K562 (cell line): ENCODE results near the gene CMBL. TPM values are rescaled to one million over a fixed set of nuclear protein-coding genes. Genes with fewer than 3 reads are reported as not detected.

Experiments
- CBFB ChIP-seq: sonication (generic); formaldehyde crosslinking; IDR thresholded peaks from 2 replicates; pipeline ENCODE4 v1.4.0; 2020; ENCODE audit warnings: mild to moderate bottlenecking, missing genetic modification reagents
- CSDE1 ChIP-seq, 2 experiments: fragments of 450-650 bp; IDR thresholded peaks; 2 replicates each; pipeline ENCODE4 v1.6.1; 2016; ENCODE audit warnings: mild to moderate bottlenecking in 1 of 2
- EWSR1 ChIP-seq: fragments of 450-650 bp; IDR thresholded peaks from 2 replicates; pipeline ENCODE4 v1.6.1; 2018; ENCODE audit warnings: borderline replicate concordance, mild to moderate bottlenecking, low read depth, moderate library complexity; ENCODE audit not compliant: partially characterized antibody
- HOXB6 ChIP-seq: fragments of 250-450 bp; sonication (Bioruptor Pico); IDR thresholded peaks from 2 replicates; pipeline ENCODE4 v1.5.1; 2022; ENCODE audit warnings: mild to moderate bottlenecking, borderline replicate concordance
- IFI16 ChIP-seq: fragments of 250-450 bp; sonication (Bioruptor Pico); IDR thresholded peaks from 2 replicates; pipeline ENCODE4 v2.1.2; 2022; ENCODE audit warnings: mild to moderate bottlenecking, inconsistent platforms
- IRF2 ChIP-seq: sonication (generic); formaldehyde crosslinking; IDR thresholded peaks from 2 replicates; pipeline ENCODE4 v1.8.1; 2022; ENCODE audit warnings: mild to moderate bottlenecking, missing genetic modification reagents
- JUN ChIP-seq, 2 experiments: sonication (generic) in 1 of 2; formaldehyde crosslinking in 1 of 2; IDR thresholded peaks; 2 replicates each; pipeline versions ENCODE4 v1.6.1 to v1.8.0; 2012 to 2022; ENCODE audit warnings: borderline replicate concordance in 2 of 2, mild to moderate bottlenecking in 2 of 2, improper control_type of control experiment in 1 of 2, low read depth in 1 of 2, low read length in 1 of 2, missing genetic modification reagents in 1 of 2
- MECOM ChIP-seq: fragments of 250-450 bp; sonication (Bioruptor Pico); IDR thresholded peaks from 2 replicates; pipeline ENCODE4 v1.8.0; 2022; ENCODE audit warnings: inconsistent platforms
- NCOA1 ChIP-seq: fragments of 450-650 bp; IDR thresholded peaks from 2 replicates; pipeline ENCODE4 v1.6.1; 2016; ENCODE audit warnings: low read depth
- NR2C1 ChIP-seq, 2 experiments: fragments of 450-650 bp; IDR thresholded peaks; 2 replicates each; pipeline ENCODE4 v1.6.1; 2017; ENCODE audit warnings: mild to moderate bottlenecking in 2 of 2, antibody characterized with exemption in 1 of 2, inconsistent platforms in 1 of 2, missing compliant biosample characterization in 1 of 2, missing genetic modification characterization in 1 of 2
- PHB2 ChIP-seq: fragments of 450-650 bp; IDR thresholded peaks from 2 replicates; pipeline ENCODE4 v1.6.1; 2017; ENCODE audit warnings: low read depth
- SMAD1 ChIP-seq: fragments of 150-350 bp; IDR thresholded peaks from 2 replicates; pipeline ENCODE4 v1.6.1; 2014; ENCODE audit warnings: low read length, low read depth; ENCODE audit not compliant: partially characterized antibody
- ZEB2 ChIP-seq: fragments of 450-650 bp; IDR thresholded peaks from 2 replicates; pipeline ENCODE4 v1.6.1; 2016
- ZNF263 ChIP-seq: sonication (generic); formaldehyde crosslinking; IDR thresholded peaks from 2 replicates; pipeline ENCODE4 v1.8.0; 2022; ENCODE audit warnings: mild to moderate bottlenecking, missing genetic modification reagents, borderline replicate concordance
- ZNF445 ChIP-seq: fragments of 250-450 bp; sonication (Bioruptor Pico); IDR thresholded peaks from 2 replicates; pipeline ENCODE4 v1.4.0; 2020; ENCODE audit warnings: low read depth, mild to moderate bottlenecking, moderate library complexity
- ZNF507 ChIP-seq: conservative IDR thresholded peaks from 2 replicates; pipeline ENCODE4 v1.6.1; 2017; ENCODE audit warnings: missing genetic modification characterization, missing compliant biosample characterization
- ZSCAN32 ChIP-seq: fragments of 450-650 bp; formaldehyde crosslinking; IDR thresholded peaks from 2 replicates; pipeline ENCODE4 v1.4.0; 2020; ENCODE audit warnings: mild to moderate bottlenecking, moderate library complexity
- polyA plus RNA-seq, 8 experiments: library from polyadenylated mRNA; depleted of rRNA in 4 of 8; stranded (reverse) in 5 of 8; unstranded in 3 of 8; fragments of >200 nt; fragmentation: Nextera tagmentation in 2 of 8; fragmentation: Illumina TruSeq in 1 of 8; extraction: Ambion mirVana in 2 of 8; extraction: Trizol in 1 of 8; gene quantifications; 2 replicates each; pipeline versions ENCODE4 v1.2.1 to v1.2.3, GENCODE V29; 2011 to 2014; ENCODE audit warnings: inconsistent platforms in 1 of 8, missing spikeins in 1 of 8
- total RNA-seq, 7 experiments: library from RNA; depleted of rRNA in 6 of 7; stranded (reverse); fragments of >200 nt in 6 of 7; fragmentation: Illumina TruSeq in 2 of 7; extraction: Trizol in 2 of 7; gene quantifications; 2 replicates each; pipeline versions ENCODE4 v1.2.1 to v1.2.3, GENCODE V29; 2011 to 2021; ENCODE audit warnings: low replicate concordance in 1 of 7
- TF ChIP-seq, protein P1 (sequence below): sonication (generic); formaldehyde crosslinking; IDR thresholded peaks from 2 replicates; pipeline ENCODE4 v1.8.0; 2023; ENCODE audit warnings: mild to moderate bottlenecking, missing genetic modification reagents
- TF ChIP-seq, protein P2 (sequence below): sonication (generic); formaldehyde crosslinking; IDR thresholded peaks from 2 replicates; pipeline ENCODE4 v1.8.1; 2023; ENCODE audit warnings: mild to moderate bottlenecking, missing genetic modification reagents
- TF ChIP-seq, protein P3 (sequence below): fragments of 250-450 bp; sonication (Bioruptor Pico); IDR thresholded peaks from 2 replicates; pipeline ENCODE4 v1.8.0; 2021; ENCODE audit warnings: mild to moderate bottlenecking, moderate library complexity
- TF ChIP-seq, protein P4 (sequence below): fragments of 250-450 bp; sonication (Bioruptor Pico); IDR thresholded peaks from 2 replicates; pipeline ENCODE4 v1.9.0; 2021; ENCODE audit warnings: mild to moderate bottlenecking, inconsistent platforms

CMBL gene
- total and polyA plus RNA-seq, 9 of the 15 experiments (the other 6 are each of a cell fraction or from before 2014, with no cell fraction given) = 22.6 to 192 (median 71.1) TPM

DNA sequence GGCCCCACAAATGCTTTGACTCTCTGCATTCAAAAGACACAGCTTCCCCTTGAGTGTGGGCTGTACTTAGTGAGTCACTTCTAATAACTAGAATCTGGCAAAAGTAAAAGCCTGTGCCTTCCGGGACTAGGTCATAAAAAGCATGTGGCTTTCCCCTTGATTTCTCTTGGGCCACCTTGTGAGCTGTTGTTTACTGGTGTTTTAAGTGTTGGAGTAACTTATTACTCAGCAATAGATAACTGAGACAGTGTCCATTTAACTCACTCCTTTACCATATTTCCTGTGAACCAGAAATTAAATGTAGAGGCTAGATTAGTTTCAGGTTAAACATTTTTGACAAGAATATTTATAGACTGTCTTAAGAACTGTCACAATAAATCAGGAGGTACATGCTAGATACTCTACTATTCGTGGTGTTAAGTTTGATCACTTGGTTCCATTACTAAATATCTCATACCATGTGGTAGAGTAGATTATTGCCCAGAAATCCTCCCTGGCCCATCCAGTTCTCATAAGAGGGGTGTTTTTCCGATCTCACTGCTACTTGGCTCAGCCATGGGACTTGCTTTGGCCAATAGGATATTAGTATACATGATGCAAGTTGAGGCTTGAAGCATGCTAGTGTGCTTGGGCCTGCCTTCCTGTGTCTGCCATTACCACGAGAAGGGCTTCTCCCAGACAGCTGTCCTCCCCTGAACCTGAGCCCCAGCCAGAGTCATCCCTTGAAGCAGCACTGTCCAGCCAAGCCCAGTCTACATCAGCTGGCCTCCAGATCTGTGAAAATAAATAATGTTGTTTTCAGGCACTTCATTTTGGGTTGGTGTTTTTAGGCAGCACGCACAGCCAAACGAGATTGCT lies 10.4 kb upstream of the CMBL start (continued):
- TF ChIP-seq, protein P1, sequence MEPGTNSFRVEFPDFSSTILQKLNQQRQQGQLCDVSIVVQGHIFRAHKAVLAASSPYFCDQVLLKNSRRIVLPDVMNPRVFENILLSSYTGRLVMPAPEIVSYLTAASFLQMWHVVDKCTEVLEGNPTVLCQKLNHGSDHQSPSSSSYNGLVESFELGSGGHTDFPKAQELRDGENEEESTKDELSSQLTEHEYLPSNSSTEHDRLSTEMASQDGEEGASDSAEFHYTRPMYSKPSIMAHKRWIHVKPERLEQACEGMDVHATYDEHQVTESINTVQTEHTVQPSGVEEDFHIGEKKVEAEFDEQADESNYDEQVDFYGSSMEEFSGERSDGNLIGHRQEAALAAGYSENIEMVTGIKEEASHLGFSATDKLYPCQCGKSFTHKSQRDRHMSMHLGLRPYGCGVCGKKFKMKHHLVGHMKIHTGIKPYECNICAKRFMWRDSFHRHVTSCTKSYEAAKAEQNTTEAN (CRISPR knock-in tag) = no peak
- TF ChIP-seq, protein P2, sequence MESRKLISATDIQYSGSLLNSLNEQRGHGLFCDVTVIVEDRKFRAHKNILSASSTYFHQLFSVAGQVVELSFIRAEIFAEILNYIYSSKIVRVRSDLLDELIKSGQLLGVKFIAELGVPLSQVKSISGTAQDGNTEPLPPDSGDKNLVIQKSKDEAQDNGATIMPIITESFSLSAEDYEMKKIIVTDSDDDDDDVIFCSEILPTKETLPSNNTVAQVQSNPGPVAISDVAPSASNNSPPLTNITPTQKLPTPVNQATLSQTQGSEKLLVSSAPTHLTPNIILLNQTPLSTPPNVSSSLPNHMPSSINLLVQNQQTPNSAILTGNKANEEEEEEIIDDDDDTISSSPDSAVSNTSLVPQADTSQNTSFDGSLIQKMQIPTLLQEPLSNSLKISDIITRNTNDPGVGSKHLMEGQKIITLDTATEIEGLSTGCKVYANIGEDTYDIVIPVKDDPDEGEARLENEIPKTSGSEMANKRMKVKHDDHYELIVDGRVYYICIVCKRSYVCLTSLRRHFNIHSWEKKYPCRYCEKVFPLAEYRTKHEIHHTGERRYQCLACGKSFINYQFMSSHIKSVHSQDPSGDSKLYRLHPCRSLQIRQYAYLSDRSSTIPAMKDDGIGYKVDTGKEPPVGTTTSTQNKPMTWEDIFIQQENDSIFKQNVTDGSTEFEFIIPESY (CRISPR knock-in tag) = 0 out of 2 replicates have a peak, but pooled peaks have one; percentile 22
- no peak for TF ChIP-seq PHB2
- TF ChIP-seq NCOA1 = no peak
- TF ChIP-seq, protein P3, sequence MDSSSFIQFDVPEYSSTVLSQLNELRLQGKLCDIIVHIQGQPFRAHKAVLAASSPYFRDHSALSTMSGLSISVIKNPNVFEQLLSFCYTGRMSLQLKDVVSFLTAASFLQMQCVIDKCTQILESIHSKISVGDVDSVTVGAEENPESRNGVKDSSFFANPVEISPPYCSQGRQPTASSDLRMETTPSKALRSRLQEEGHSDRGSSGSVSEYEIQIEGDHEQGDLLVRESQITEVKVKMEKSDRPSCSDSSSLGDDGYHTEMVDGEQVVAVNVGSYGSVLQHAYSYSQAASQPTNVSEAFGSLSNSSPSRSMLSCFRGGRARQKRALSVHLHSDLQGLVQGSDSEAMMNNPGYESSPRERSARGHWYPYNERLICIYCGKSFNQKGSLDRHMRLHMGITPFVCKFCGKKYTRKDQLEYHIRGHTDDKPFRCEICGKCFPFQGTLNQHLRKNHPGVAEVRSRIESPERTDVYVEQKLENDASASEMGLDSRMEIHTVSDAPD (CRISPR knock-in tag) = peak; percentile 66; the same call in 1 of the 2 replicates
- TF ChIP-seq ZEB2 = no peak
- TF ChIP-seq MECOM (CRISPR knock-in tag) = peak; percentile 35; the same call in 1 of the 2 replicates
- TF ChIP-seq ZNF445 (CRISPR knock-in tag) = no peak
- no peak for TF ChIP-seq IRF2
- no peak for TF ChIP-seq EWSR1
- no peak for TF ChIP-seq SMAD1
- TF ChIP-seq NR2C1 (IDR thresholded peaks at IDR 0.05) = no peak
- no peak for TF ChIP-seq NR2C1 (tag; IDR thresholded peaks at IDR 0.05)
- TF ChIP-seq CSDE1 (IDR thresholded peaks at IDR 0.05) = no peak
- TF ChIP-seq, protein P4, sequence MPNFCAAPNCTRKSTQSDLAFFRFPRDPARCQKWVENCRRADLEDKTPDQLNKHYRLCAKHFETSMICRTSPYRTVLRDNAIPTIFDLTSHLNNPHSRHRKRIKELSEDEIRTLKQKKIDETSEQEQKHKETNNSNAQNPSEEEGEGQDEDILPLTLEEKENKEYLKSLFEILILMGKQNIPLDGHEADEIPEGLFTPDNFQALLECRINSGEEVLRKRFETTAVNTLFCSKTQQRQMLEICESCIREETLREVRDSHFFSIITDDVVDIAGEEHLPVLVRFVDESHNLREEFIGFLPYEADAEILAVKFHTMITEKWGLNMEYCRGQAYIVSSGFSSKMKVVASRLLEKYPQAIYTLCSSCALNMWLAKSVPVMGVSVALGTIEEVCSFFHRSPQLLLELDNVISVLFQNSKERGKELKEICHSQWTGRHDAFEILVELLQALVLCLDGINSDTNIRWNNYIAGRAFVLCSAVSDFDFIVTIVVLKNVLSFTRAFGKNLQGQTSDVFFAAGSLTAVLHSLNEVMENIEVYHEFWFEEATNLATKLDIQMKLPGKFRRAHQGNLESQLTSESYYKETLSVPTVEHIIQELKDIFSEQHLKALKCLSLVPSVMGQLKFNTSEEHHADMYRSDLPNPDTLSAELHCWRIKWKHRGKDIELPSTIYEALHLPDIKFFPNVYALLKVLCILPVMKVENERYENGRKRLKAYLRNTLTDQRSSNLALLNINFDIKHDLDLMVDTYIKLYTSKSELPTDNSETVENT (CRISPR knock-in tag) = no peak
- no peak for TF ChIP-seq HOXB6 (CRISPR knock-in tag)
- TF ChIP-seq CBFB (CRISPR knock-in tag) = no peak
- TF ChIP-seq ZSCAN32 (CRISPR knock-in tag) = no peak
- TF ChIP-seq IFI16 = no peak
- TF ChIP-seq ZNF263 (CRISPR knock-in tag) = no peak
- no peak for TF ChIP-seq ZNF507 (tag)
- TF ChIP-seq JUN (IDR thresholded peaks at IDR 0.05; ENCODE audit: borderline replicate concordance, low read depth, low read length) = peak; percentile 66
- no peak for TF ChIP-seq JUN (CRISPR knock-in tag; IDR thresholded peaks at IDR 0.05; ENCODE audit: borderline replicate concordance)
